Thoracic aorta (tissue), 2 donors: ENCODE measurements around the gene MTUS2. TPM values are rescaled to one million over a fixed set of nuclear protein-coding genes. Genes with fewer than 3 reads are reported as not detected.

ENCODE experiments used
- ATAC-seq: fragments of 150-250 bp; one replicate; pipeline ENCODE4 v1.8.0; 2017; ENCODE audit warnings: low read depth; ENCODE audit not compliant: insufficient number of reproducible peaks, low FRiP score
- DNase-seq: peaks from one replicate; pipeline ENCODE4 v3.0.0-alpha.2; 2020; ENCODE audit warnings: low spot score
- H3K27ac ChIP-seq, 2 donors: fragments of 200-600 bp; sonication (generic); 1 replicate in 1 of 2; 2 replicates in 1 of 2; pipeline ENCODE4 v1.5.1; 2016; ENCODE audit warnings: mild to moderate bottlenecking in 2 of 2, moderate library complexity in 2 of 2
- H3K27me3 ChIP-seq: fragments of 200-600 bp; sonication (generic); replicated peaks from 2 replicates; pipeline ENCODE4 v1.6.0; 2016; ENCODE audit warnings: mild to moderate bottlenecking; ENCODE audit not compliant: insufficient read depth
- H3K36me3 ChIP-seq: fragments of 200-600 bp; sonication (generic); one replicate; pipeline ENCODE4 v1.5.1; 2016
- H3K4me1 ChIP-seq, 2 donors: fragments of 200-600 bp; sonication (generic); 1 replicate in 1 of 2; 2 replicates in 1 of 2; pipeline versions ENCODE4 v1.5.1 to v1.6.0; 2016; ENCODE audit warnings: low read depth in 2 of 2, mild to moderate bottlenecking in 1 of 2; ENCODE audit not compliant: control insufficient read depth in 1 of 2
- H3K4me3 ChIP-seq: fragments of 200-600 bp; sonication (generic); 2 replicates; pipeline ENCODE4 v1.5.1; 2016; ENCODE audit warnings: mild to moderate bottlenecking
- H3K9me3 ChIP-seq: fragments of 200-600 bp; sonication (generic); 2 replicates; pipeline ENCODE4 v1.5.1; 2016
- CTCF ChIP-seq: fragments of 200-600 bp; sonication (generic); IDR thresholded peaks from one replicate; pipeline ENCODE4 v1.5.1; 2019; ENCODE audit warnings: antibody characterized with exemption
- total RNA-seq, 2 donors: library from RNA; depleted of rRNA; stranded (reverse); fragments of >200 nt; gene quantifications; one replicate each; pipeline versions ENCODE4 v1.1.0 to v1.2.3, GENCODE V29; 2016

Gene MTUS2
- total RNA-seq, 2 donors from 2014 or later = 14.9 to 26.4 TPM

- TF ChIP-seq CTCF = no peak
- Histone ChIP-seq H3K4me3 (no peak overlapping the region), H3K36me3 (peaks cover 15% of the 10 kb centered on the region), H3K27ac (no peak overlapping the region), H3K4me1 (no peaks in the 10 kb centered on the region), H3K9me3 (no peaks in the 10 kb centered on the region), H3K27me3 (no peaks in the 10 kb centered on the region)
- ATAC-seq (no peak), DNase-seq (no peak)
Observed at GRCh38 chr13:29535663-29536655, 715.8 kb downstream of the MTUS2 start.

GRCh38 chr13:29536853-29537252, 716.7 kb downstream of the MTUS2 start:
- DNase-seq = no peak
- no peaks in the 10 kb centered on the region for H3K27me3 ChIP-seq
- H3K27ac ChIP-seq = no peak overlapping the region
- H3K4me3 ChIP-seq = no peak overlapping the region
- no peak for ATAC-seq
- no peak for TF ChIP-seq CTCF
- H3K9me3 ChIP-seq = no peaks in the 10 kb centered on the region
- peaks cover 10% of the 10 kb centered on the region for H3K36me3 ChIP-seq
- H3K4me1 ChIP-seq = no peaks in the 10 kb centered on the region

GRCh38 chr13:29537736-29538651, 717.9 kb downstream of the MTUS2 start:
- Histone ChIP-seq H3K9me3 (no peaks in the 10 kb centered on the region), H3K4me1 (no peaks in the 10 kb centered on the region), H3K4me3 (no peak overlapping the region), H3K27ac (no peak overlapping the region), H3K27me3 (no peaks in the 10 kb centered on the region), H3K36me3 (no peaks in the 10 kb centered on the region)
- DNase-seq (no peak), ATAC-seq (no peak)
- TF ChIP-seq CTCF = no peak

GRCh38 chr13:29538652-29539040, 718.5 kb downstream of the MTUS2 start:
- ATAC-seq = no peak
- no peaks in the 10 kb centered on the region for H3K4me1 ChIP-seq
- H3K4me3 ChIP-seq = no peak overlapping the region
- DNase-seq = no peak
- H3K27ac ChIP-seq = no peak overlapping the region
- TF ChIP-seq CTCF = no peak
- no peaks in the 10 kb centered on the region for H3K9me3 ChIP-seq
- H3K36me3 ChIP-seq = no peaks in the 10 kb centered on the region
- no peaks in the 10 kb centered on the region for H3K27me3 ChIP-seq

GRCh38 chr13:29539856-29540255, 719.7 kb downstream of the MTUS2 start:
- Histone ChIP-seq H3K36me3 (no peaks in the 10 kb centered on the region), H3K27ac (no peak overlapping the region), H3K4me3 (no peak overlapping the region), H3K9me3 (no peaks in the 10 kb centered on the region), H3K27me3 (no peaks in the 10 kb centered on the region), H3K4me1 (no peaks in the 10 kb centered on the region)
- ATAC-seq = no peak
- DNase-seq = no peak
- no peak for TF ChIP-seq CTCF
